ENCODE data around the gene APBA2.

GRCh38 chr15:28997791-28998190, 112.0 kb downstream of the APBA2 start:
- no peak for TF ChIP-seq CTCF (IDR thresholded peaks at IDR 0.05; ENCODE audit: low read length)
- no peak for TF ChIP-seq EZH2 (IDR thresholded peaks at IDR 0.05; ENCODE audit: borderline replicate concordance, low read length)

Measured in OCI-LY1 (cell line).